B cell (primary cell): Measurements from ENCODE around the gene PDE4B. TPM values are rescaled to one million over a fixed set of nuclear protein-coding genes. Genes with fewer than 3 reads are reported as not detected.

Experiments
- ATAC-seq: fragments of 200-7000 bp; cut with Tn5 transposase; one replicate; pipeline ENCODE4 v1.10.0; 2021; ENCODE audit warnings: low read depth, mild to moderate bottlenecking, moderate number of reproducible peaks, moderate library complexity
- CTCF ChIA-PET: fragments of 350-600 bp; sonication (Branson Sonifier 250); formaldehyde crosslinking; loops from one replicate; lab custom pipeline; 2021; ENCODE audit warnings: antibody characterized with exemption, inconsistent platforms; lab: Charles Lee
- POLR2A ChIA-PET: fragments of 350-600 bp; sonication (Branson Sonifier 250); formaldehyde crosslinking; loops from one replicate; lab custom pipeline; 2021; ENCODE audit warnings: antibody characterized with exemption; lab: Charles Lee
- DNase-seq: peaks from one replicate; pipeline ENCODE4 v3.0.0; 2013
- H2AFZ ChIP-seq: 2 replicates; pipeline ENCODE4 v1.6.1; 2012; ENCODE audit warnings: mild to moderate bottlenecking, low read depth, low read length; ENCODE audit not compliant: insufficient read depth, poor library complexity, severe bottlenecking
- H3K27ac ChIP-seq, 2 donors: 1 replicate in 1 of 2; 2 replicates in 1 of 2; pipeline ENCODE4 v1.5.1; 2012 to 2013; ENCODE audit warnings: low read length in 2 of 2, mild to moderate bottlenecking in 2 of 2, moderate library complexity in 1 of 2
- H3K27me3 ChIP-seq, 4 experiments: fragments of 200-600 bp in 1 of 4; sonication (generic) in 1 of 4; replicated peaks in 1 of 4; 1 replicate in 2 of 4; 2 replicates in 2 of 4; pipeline versions ENCODE4 v1.6.1 to v1.7.0; 2013 to 2016; ENCODE audit warnings: low read length in 3 of 4, mild to moderate bottlenecking in 2 of 4, mixed read lengths in 1 of 4, moderate library complexity in 1 of 4; ENCODE audit not compliant: insufficient read depth in 4 of 4, control insufficient read depth in 3 of 4; ENCODE audit errors: control extremely low read depth in 1 of 4
- H3K36me3 ChIP-seq, 2 experiments: replicated peaks in 1 of 2; 1 replicate in 1 of 2; 2 replicates in 1 of 2; pipeline versions ENCODE4 v1.6.1 to v1.7.1; 2013; ENCODE audit warnings: low read length in 1 of 2; ENCODE audit not compliant: insufficient read depth in 2 of 2, control insufficient read depth in 1 of 2; ENCODE audit errors: control extremely low read depth in 1 of 2, extremely low read depth in 1 of 2
- H3K4me1 ChIP-seq, 2 donors: fragments of 200-600 bp in 1 of 2; sonication (generic) in 1 of 2; 1 replicate in 1 of 2; 2 replicates in 1 of 2; pipeline versions ENCODE4 v1.5.1 to v1.6.1; 2013 to 2017; ENCODE audit warnings: low read length in 2 of 2; ENCODE audit not compliant: control insufficient read depth in 2 of 2, insufficient read depth in 2 of 2
- H3K4me2 ChIP-seq: replicated peaks from 2 replicates; pipeline ENCODE3; 2012; ENCODE audit warnings: mild to moderate bottlenecking, low read depth, low read length; ENCODE audit not compliant: poor library complexity, severe bottlenecking
- H3K4me3 ChIP-seq, 5 experiments: fragments of 200-600 bp in 1 of 5; sonication (generic) in 1 of 5; 1 replicate in 3 of 5; 2 replicates in 2 of 5; pipeline versions ENCODE4 v1.5.1 to v1.7.0; 2011 to 2016; ENCODE audit warnings: low read length in 4 of 5, mild to moderate bottlenecking in 4 of 5, low read depth in 2 of 5, control low read depth in 1 of 5, moderate library complexity in 1 of 5; ENCODE audit not compliant: insufficient read depth in 1 of 5; ENCODE audit errors: control extremely low read depth in 1 of 5, extremely low read depth in 1 of 5
- H3K79me2 ChIP-seq: fragments of 200-600 bp; sonication (generic); one replicate; pipeline ENCODE4 v1.6.0; 2016; ENCODE audit warnings: low read length; ENCODE audit not compliant: control insufficient read depth, insufficient read depth
- H3K9ac ChIP-seq: fragments of 200-600 bp; sonication (generic); 2 replicates; pipeline ENCODE4 v1.6.1; 2017; ENCODE audit warnings: mild to moderate bottlenecking, low read length, moderate library complexity
- H3K9me3 ChIP-seq, 3 donors: one replicate each; pipeline versions ENCODE4 v1.6.1 to v1.7.1; 2013; ENCODE audit warnings: low read length in 2 of 3; ENCODE audit not compliant: control insufficient read depth in 2 of 3, insufficient read depth in 1 of 3; ENCODE audit errors: control extremely low read depth in 1 of 3
- H4K20me1 ChIP-seq: 2 replicates; pipeline ENCODE4 v1.6.0; 2012; ENCODE audit warnings: mild to moderate bottlenecking, low read length; ENCODE audit not compliant: insufficient read depth, control insufficient read depth, poor library complexity, severe bottlenecking
- H3K27ac Mint-ChIP-seq: one replicate; pipeline ENCODE4 v1.8.0; 2021; ENCODE audit warnings: mixed read lengths
- H3K27me3 Mint-ChIP-seq: one replicate; pipeline ENCODE4 v1.8.0; 2021; ENCODE audit warnings: mixed read lengths
- H3K4me1 Mint-ChIP-seq: one replicate; pipeline ENCODE4 v1.8.0; 2021; ENCODE audit warnings: mixed read lengths
- H3K4me3 Mint-ChIP-seq: one replicate; pipeline ENCODE4 v1.8.0; 2021; ENCODE audit warnings: mixed read lengths
- H3K9me3 Mint-ChIP-seq: one replicate; pipeline ENCODE4 v1.8.0; 2022; ENCODE audit warnings: mixed read lengths; ENCODE audit not compliant: insufficient read depth
- EZH2 ChIP-seq: IDR thresholded peaks from 2 replicates; pipeline ENCODE4 v1.6.1; 2012; ENCODE audit warnings: borderline replicate concordance, low read depth, mild to moderate bottlenecking, moderate library complexity, low read length; ENCODE audit not compliant: insufficient read depth, poor library complexity, severe bottlenecking
- WGBS: methylation state at CpG from one replicate; pipeline ENCODE4 v1.1.5; 2013; ENCODE audit warnings: missing lambda C conversion rate; ENCODE audit not compliant: insufficient coverage; 5-methylcytosine and 5-hydroxymethylcytosine counted together
- intact Hi-C: fragments of 100-400 bp; cut with micrococcal nuclease; formaldehyde crosslinking; loops from one replicate; pipeline ENCODE4 v1.10.0; 2022
- polyA plus RNA-seq: library from polyadenylated mRNA; depleted of rRNA; stranded (reverse); fragments of >200 nt; gene quantifications from 2 replicates; pipeline ENCODE4 v1.2.3, GENCODE V29; 2012
- total RNA-seq, 2 donors: library from RNA; stranded (reverse); fragments of 120-200 nt in 1 of 2; gene quantifications; 1 replicate in 1 of 2; 2 replicates in 1 of 2; pipeline versions ENCODE4 v1.2.3 to v1.2.4, GENCODE V29; 2013 to 2022
- TF ChIP-seq, protein P1 (sequence below): fragments of 200-600 bp; IDR thresholded peaks from one replicate; pipeline ENCODE4 v1.8.0; 2022; ENCODE audit warnings: antibody characterized with exemption, mild to moderate bottlenecking

PDE4B gene
- total and polyA plus RNA-seq, 2 donors (not counting 1 experiment from before 2014, with no cell fraction given): 63.7 to 242 TPM

DNA sequence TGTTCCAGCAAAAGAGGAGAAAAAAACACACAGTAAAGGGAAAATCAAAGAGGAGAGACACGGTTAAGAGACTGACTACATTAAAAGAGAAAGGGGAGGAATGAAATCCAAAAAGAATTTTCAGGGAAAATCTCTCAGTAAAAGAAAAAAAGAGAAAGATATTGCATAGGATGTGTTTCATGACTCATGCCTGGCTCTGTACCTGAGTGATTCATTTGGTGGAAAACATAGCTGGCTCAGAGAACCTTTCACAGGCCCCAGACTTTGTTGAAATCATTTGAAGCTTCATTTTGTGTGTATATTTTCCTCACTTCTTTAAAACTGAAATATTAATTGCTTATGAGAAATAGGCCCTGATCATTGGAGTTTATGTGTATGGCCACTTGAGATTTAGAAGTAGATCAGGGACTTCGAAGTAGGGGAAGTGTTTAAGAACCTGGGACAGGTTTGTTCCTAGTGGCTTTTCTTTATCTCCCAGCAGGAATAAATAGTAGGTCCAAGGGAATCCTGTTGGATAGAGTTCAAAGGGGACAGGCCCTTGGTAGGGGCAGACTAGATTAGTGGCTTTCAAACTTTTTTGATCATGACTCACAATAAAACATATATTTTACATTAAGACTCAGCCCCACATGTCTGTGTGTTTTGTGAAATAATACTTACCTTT, 502.1 kb downstream of the PDE4B start:
- no peaks in the 10 kb centered on the region for H3K27me3 ChIP-seq
- no peak for TF ChIP-seq EZH2
- TF ChIP-seq, protein P1, sequence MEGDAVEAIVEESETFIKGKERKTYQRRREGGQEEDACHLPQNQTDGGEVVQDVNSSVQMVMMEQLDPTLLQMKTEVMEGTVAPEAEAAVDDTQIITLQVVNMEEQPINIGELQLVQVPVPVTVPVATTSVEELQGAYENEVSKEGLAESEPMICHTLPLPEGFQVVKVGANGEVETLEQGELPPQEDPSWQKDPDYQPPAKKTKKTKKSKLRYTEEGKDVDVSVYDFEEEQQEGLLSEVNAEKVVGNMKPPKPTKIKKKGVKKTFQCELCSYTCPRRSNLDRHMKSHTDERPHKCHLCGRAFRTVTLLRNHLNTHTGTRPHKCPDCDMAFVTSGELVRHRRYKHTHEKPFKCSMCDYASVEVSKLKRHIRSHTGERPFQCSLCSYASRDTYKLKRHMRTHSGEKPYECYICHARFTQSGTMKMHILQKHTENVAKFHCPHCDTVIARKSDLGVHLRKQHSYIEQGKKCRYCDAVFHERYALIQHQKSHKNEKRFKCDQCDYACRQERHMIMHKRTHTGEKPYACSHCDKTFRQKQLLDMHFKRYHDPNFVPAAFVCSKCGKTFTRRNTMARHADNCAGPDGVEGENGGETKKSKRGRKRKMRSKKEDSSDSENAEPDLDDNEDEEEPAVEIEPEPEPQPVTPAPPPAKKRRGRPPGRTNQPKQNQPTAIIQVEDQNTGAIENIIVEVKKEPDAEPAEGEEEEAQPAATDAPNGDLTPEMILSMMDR: no peak
- no peak for ATAC-seq
- H2AFZ ChIP-seq: no peak overlapping the region
- H3K36me3 ChIP-seq: no peaks in the 10 kb centered on the region
- CTCF ChIA-PET: interaction anchor here (1.0 kb wide), 1 partner anchor 13 kb away, joined by 4 read pairs; no protein-coding TSS in a partner anchor
- H3K27ac ChIP-seq: no peak overlapping the region
- Mint-ChIP-seq H3K27me3 (no peaks in the 10 kb centered on the region), H3K4me1 (peaks cover 33% of the 10 kb centered on the region), H3K4me3 (no peak overlapping the region), H3K9me3 (no peaks in the 10 kb centered on the region), H3K27ac (no peak overlapping the region)
- H3K4me1 ChIP-seq: peaks cover 12 to 15% of the 10 kb centered on the region in 2 donors
- DNase-seq: no peak
- no peak overlapping the region for H3K9ac ChIP-seq
- POLR2A ChIA-PET: no interaction called here
- H3K9me3 ChIP-seq: no peaks in the 10 kb centered on the region
- intact Hi-C loops: no loop called here
- H3K4me2 ChIP-seq: no peak overlapping the region
- H4K20me1 ChIP-seq: no peaks in the 10 kb centered on the region
- H3K79me2 ChIP-seq: no peaks in the 10 kb centered on the region
- H3K4me3 ChIP-seq: no peak overlapping the region
- WGBS: 80% methylated on average over 1 of the region's 2 CpGs

GRCh38 chr1:66295803-66296202, 503.1 kb downstream of the PDE4B start:
- intact Hi-C loops: no loop called here
- TF ChIP-seq EZH2: no peak
- TF ChIP-seq, protein P1: no peak
- peaks cover 28% of the 10 kb centered on the region for H3K4me1 Mint-ChIP-seq
- ATAC-seq: no peak
- POLR2A ChIA-PET: no interaction called here
- no peak overlapping the region for H3K4me3 ChIP-seq
- no peaks in the 10 kb centered on the region for H3K36me3 ChIP-seq
- peaks cover 14 to 20% of the 10 kb centered on the region in 2 donors for H3K4me1 ChIP-seq
- no peaks in the 10 kb centered on the region for H3K27me3 ChIP-seq
- CTCF ChIA-PET: no interaction called here
- no peaks in the 10 kb centered on the region for H3K9me3 Mint-ChIP-seq
- 54% methylated on average over 3 of the region's 6 CpGs for WGBS
- H3K27ac ChIP-seq: no peak overlapping the region
- H4K20me1 ChIP-seq: no peaks in the 10 kb centered on the region
- H2AFZ ChIP-seq: peak overlapping the region; percentile 16
- no peak overlapping the region for H3K4me3 Mint-ChIP-seq
- H3K27ac Mint-ChIP-seq: peak overlapping the region; percentile 4
- no peak overlapping the region for H3K9ac ChIP-seq
- peak overlapping the region; percentile 7 for H3K4me2 ChIP-seq
- H3K9me3 ChIP-seq: no peaks in the 10 kb centered on the region
- no peak for DNase-seq
- H3K79me2 ChIP-seq: peaks cover 3% of the 10 kb centered on the region
- H3K27me3 Mint-ChIP-seq: no peaks in the 10 kb centered on the region
